Stimulated activated CD8-positive, alpha-beta memory T cell treated with anti-CD3 and anti-CD28 coated beads, Interleukin-2, amount 100 ng/mL, for 1 hour (primary cell): Measurements from ENCODE around the gene CANT1.
"Not testable (repeated sequence)": the region's sequence is repeated elsewhere in the genome, so short reads cannot be mapped to it uniquely, and the experiment has no call there.

Experiments used
- DNase-seq, 2 donors: peaks; one replicate each; pipeline ENCODE4 v3.0.0-alpha.2; 2020; ENCODE audit warnings: low read depth in 2 of 2

CANT1 gene

GRCh38 chr17:78959803-78960202, 49.8 kb downstream of the CANT1 start:
- DNase-seq, result no peak

- no peak for DNase-seq
Measured at GRCh38 chr17:78958641-78959127, 50.9 kb downstream of the CANT1 start.

- DNase-seq, result no peak
Measured at GRCh38 chr17:78957128-78957527, 52.4 kb downstream of the CANT1 start.

- DNase-seq, result no peak
Measured at GRCh38 chr17:78956254-78956653, 53.3 kb downstream of the CANT1 start.

- no peak for DNase-seq
Measured at GRCh38 chr17:78954684-78955083, 54.9 kb downstream of the CANT1 start.

- DNase-seq, result no peak
Measured at GRCh38 chr17:78953356-78954350, 55.9 kb downstream of the CANT1 start.

- no peak for DNase-seq
Measured at GRCh38 chr17:78952706-78953105, 56.9 kb downstream of the CANT1 start.

GRCh38 chr17:78951967-78952551, 57.5 kb downstream of the CANT1 start:
- DNase-seq, result no peak

GRCh38 chr17:78950870-78951269, 58.7 kb downstream of the CANT1 start:
- DNase-seq, result no peak

- no peak for DNase-seq
Measured at GRCh38 chr17:78947235-78948149, 62.1 kb downstream of the CANT1 start.

GRCh38 chr17:78946631-78947030, 62.9 kb downstream of the CANT1 start:
- DNase-seq, result no peak

- no peak for DNase-seq
Measured at GRCh38 chr17:78946131-78946530, 63.4 kb downstream of the CANT1 start.

- not testable (repeated sequence) for DNase-seq
Measured at GRCh38 chr17:78945455-78945854, 64.1 kb downstream of the CANT1 start.

GRCh38 chr17:78944956-78945355, 64.6 kb downstream of the CANT1 start:
- DNase-seq, result no peak

- no peak for DNase-seq
Measured at GRCh38 chr17:78944026-78944425, 65.5 kb downstream of the CANT1 start.
